NCI-H146 (cell line): ENCODE data around the gene MOXD1.

Experiments used
- DNase-seq: peaks from one replicate; lab custom pipeline; 2025; lab: John Stamatoyannopoulos, UW

MOXD1 gene

DNA sequence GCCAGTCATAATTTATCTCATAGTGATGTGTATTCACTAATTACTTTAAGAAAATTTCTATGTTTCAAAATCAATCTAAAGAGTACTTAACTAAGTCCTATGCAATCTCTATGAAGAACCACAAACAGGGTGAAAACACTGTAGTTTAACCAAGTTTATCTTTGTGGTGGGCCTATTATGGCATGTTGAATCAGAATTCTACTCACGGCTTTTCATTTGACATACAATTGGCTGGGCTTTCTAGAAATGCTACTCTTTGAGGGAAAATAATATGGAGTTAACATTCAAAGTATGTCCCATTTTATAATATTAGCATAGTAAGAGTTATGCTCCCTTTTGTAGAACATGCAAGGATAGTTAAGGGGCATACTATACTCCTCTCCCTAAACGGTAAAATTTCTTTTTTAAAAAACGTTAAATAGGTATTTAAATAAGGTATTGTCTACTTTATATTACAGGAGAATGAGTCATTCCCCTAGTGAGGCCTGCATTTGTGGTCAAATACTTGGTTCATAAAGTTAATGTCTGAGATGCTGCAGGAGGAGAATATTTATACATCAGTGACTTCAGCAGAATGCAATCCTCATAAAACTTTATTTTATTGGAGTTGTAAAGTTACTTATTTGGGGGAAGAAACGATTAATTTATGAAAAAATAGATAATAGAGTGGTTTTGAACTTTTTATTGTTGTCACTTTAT, 1.8 kb downstream of the MOXD1 start:
- no peak for DNase-seq

DNA sequence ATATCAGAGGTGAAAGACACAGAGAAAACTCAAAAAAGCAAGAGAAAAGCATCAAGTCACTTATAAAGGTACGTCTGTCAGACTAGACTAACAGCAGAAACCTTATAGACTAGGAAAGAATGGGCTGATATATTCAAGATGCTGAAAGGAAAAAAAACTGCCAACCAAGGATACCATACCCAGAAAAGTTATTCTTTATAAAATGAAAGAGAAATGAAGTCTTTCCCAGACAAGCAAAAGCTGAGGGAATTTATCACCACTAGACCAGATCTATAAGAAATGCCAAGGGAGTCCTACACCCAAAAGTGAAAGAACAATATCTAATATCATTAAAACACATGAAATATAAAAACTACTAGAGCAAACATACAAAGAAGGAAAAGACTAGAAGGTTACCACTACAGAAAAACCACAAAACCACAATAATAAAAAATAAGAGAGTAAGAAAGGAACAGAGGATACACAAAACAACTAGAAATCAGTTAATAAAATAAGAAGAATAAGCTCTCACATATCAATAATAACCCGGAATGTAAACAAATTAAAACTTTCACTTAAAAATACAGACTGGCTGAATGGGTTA, 6.2 kb downstream of the MOXD1 start:
- DNase-seq = no peak

DNA sequence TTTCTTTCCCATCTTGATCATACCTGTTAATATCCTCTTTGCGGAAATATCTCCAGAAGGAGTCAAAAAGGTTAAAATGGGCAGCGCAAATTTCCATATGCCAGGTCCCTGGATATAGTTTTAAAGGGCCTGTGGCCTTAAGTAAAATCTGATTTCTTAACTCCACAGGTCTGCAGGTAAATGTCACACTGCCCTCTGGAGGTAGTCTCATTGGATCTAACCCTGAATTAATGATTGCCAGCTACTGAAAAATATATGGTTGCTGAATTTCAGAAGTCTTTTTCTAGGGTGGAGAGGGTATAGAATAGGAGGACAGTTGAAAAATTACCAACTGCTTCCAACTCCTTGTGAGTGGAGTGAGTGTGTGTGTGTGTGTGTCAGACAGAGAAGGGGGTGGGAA, 8.5 kb downstream of the MOXD1 start:
- no peak for DNase-seq

DNA sequence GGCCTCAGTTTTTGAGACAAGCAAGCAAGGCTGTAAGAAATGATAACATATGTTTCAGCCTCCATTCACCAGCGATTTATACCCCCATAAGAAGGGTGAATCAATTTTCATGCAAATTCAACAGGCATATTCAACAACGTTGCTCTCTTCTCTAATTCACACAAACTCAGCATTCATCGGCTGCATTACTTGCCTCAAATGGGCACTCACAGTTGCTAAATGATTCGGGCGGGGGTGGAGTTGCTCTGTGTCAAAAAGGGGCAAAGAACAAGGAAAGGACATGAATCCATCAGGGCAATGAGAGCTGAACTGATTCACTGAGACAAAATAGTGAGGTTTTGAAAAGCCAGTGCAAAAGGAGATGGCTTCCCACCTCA, 9.0 kb downstream of the MOXD1 start:
- no peak for DNase-seq

DNA sequence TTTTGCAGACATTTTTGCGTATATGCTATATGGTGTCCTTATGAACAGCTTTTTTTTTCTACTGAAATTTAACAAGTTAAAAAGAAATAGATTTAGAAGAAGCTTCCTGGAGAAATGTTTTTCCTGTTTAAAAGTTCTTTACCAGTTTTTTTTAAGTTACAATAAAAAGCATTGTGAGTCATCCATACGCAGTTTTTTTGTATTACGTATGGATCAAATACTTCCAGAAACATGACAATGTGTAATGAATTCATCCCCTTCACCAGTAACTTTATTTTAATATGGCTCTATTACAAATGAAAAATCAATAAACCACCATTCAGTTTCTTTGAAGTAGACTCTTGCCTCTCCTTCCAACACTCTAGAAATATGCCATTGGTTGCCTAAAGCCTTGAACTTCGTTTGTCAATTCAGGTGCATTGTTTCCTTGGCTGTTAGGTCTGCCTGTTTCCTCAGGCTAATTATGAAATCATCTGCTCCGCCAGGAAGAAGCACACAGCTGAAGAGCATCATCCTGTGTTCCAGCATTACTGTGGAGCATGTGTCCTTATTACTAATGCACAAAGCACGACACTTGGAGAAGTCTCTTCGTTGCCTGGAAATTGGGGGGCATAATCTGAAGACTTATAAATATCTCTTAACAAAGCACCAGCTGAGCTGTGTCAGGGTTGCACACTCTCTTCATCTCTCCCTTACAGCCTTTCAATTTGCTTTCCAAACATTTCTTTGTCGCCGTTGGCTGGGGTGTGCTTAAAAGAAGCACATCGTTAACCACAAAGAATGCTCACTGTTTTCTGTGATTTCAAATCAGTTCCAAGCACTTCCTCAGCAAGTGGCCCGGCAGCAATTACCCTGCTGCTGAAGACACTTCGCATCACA, 9.6 kb downstream of the MOXD1 start:
- DNase-seq = no peak

DNA sequence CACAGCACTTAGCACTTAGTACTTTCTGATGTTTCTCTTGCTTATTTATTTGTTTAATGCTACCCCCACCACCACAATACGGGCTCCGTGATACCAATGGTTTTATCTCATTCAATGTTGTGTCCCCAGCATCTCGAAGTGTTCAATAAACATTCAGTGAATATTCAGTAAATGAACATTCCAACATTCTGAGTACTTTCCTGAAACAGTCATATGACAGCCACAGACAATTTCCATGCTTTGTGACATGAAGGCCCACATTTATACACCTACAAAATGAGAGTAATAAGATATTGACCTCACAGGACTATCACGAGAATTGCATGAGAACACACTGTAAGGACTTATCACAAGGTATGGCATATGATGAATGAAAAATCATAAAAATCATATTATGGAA, 10.8 kb downstream of the MOXD1 start:
- DNase-seq = no peak

DNA sequence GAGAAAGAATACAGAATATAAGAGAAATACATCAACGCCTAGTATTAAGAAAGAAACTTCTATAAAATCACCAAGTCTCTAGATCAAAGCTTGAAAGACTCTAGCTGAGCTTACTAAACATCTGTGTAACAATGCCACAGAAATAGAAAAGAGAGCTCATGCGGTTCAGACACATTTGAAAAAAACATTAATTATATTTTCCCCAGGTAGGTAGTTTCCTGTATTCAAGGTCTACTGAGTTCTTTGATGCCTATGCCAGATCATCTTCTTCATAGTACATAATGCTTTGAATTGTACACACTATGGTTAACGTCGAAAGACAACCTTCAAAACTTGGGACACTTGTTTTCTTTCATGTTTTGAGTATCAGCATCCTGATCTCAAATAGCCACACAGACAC, 11.3 kb downstream of the MOXD1 start:
- DNase-seq = no peak

DNA sequence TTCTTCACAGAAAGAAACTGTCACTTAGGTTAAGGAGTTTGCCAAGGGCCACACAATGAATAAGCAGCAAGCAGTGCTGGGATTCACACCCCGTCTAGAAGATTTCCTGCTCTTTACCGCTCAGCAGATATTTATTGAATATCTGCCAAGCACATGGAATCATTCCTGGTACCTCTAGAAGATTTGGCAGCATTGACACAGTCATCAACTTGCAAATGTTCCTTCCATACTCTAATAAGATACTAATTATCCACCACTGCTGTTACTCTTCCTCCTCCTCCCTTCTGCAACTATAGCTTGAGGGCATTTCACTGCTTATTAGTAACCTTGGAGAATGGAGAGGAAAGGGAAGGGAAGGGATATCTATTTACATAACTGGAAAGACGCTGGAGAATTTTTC, 13.0 kb downstream of the MOXD1 start:
- DNase-seq = no peak

DNA sequence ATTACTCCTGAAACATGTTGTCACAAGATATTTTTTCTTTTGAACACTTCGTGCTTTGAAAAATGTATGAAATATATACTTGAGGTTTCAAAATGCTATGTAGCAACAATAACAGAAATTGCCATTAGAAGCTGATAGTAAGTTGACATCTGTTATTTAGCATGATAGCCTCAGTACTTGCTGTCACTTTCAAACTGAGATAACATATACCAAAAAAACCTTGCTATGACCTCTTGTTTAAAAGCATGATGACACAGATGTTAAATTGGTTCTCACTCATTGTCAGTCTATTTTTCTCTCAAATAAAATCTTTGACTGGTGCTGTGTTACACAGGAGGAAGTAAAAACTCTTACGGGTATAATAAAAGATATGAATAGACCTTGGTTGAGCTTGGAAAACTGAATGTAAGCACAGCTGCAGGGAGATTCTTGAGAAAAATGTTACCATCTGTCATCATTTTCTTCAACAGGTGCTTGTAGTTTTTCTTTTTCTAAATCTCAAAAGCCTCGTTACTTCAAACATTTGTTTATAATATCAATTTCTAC, 18.6 kb downstream of the MOXD1 start:
- peak; percentile 8 for DNase-seq

DNA sequence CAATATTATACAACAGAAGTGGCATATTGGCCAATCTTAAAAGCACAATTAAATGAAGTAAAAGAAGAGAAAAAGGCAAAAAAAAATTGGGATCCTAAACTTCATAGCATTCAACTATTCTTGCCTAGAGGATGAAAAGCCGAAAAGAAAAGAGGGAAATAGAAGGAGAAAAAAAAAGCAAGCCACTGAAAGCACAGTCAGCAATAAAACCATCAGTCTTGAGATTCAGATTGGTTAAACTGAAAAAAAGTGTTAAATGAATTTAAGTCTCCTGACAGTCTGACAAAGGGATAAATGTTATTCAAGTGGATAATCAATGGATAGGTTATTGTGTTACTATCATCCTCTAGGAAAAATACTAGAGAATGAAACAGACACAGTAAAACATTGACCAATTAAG, 19.9 kb downstream of the MOXD1 start:
- no peak for DNase-seq

DNA sequence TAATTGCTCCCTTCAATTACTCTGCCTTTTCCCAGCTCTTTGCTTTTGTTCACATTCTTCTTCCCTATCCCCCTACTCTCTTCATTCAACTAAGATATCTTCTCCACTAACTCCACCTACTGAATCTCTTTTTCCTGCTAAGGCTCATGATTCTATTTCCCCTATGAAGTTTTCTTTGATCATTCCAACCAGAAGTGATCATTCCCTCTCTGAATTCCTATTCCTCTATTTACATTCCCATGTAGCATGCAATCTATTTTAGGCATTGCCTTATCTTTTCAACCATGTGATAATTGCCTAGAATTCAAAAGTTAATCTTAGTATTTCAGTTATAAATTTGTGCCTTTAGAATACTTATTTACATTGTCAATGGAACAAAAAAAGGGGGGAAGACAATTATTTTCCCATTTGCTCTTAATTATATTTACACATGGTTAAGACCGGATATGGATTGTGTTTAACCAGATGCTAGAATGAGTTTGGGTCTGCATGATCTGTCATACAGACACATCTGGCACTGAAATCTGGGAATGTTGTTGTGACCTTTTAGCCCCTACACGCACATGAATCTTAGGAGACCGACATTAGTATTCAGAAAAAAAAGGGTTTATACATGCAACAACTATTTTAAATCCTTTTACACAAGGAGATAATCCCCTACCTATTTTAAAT, 20.8 kb downstream of the MOXD1 start:
- peak; percentile 93 for DNase-seq

DNA sequence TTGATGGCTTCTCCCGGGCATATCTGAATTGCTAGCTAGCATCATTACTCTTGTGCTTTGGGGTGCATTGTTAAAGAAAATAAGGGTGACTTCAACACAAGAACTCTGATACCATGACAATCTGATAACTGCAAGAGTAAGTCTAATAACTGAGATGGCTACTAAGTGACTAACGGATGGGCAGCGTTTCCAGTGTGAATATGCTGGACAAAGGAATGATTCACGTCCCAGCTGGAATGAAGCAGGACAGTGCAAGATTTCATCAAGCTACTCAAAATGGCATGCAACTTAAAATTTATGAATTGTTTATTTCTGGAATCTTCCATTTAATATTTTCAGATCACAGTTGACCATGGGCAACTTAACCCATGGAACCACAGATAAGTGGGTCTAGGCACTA, 31.7 kb downstream of the MOXD1 start:
- DNase-seq = no peak

DNA sequence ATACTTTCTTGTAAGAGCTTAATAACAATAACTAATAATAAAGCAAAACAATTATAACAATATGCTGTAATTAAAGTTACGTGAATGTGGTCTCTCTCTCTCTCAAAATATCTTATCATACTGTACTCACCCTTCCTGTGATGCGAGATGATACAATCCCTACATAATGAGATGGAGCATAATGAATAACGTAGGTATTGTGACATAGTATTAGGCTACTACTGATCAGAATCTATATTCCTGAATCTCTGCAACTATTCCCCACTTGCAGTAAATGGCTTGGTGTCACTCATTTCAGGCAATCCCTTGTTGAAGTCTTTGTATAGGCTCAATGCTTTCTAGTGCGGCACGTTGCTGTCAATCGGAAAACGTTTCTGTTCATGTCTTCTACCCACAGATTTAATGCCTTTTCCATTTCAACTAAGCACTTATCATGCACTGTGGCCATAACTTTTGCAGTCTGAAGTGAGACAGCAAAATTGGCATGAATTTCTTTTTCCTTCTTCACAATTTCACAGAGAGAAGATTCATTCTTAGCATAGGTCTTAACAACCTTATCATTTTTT, 32.3 kb downstream of the MOXD1 start:
- no peak for DNase-seq

DNA sequence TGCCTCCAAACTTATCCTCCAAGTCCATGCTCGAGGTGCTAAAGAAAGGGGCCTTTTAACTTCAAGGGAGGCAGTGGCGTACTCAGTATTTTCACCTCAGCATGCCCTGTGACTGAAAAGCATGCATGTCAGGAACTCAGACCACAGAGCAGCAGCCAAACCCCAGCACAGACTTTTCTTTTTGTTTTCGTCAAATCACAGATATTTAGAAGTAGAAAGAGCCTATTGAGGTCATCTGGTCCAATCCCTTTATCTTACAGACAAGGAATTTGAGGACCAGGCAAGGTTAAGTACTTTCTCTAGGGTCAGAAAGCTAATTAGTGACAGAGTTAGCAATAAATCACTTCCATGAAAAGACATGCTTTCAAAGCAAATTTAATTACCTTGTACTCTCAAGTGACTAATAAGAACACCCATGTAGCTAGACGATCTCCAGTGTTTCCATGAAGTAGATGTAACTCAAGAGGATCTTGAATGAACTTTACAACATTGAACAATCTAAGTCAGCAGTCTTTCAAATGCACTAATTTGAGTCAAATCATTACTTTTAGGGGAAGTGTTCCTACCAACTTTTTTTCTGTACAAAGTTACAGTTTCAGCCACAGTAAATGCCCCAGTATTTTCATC, 35.9 kb downstream of the MOXD1 start:
- DNase-seq = no peak

DNA sequence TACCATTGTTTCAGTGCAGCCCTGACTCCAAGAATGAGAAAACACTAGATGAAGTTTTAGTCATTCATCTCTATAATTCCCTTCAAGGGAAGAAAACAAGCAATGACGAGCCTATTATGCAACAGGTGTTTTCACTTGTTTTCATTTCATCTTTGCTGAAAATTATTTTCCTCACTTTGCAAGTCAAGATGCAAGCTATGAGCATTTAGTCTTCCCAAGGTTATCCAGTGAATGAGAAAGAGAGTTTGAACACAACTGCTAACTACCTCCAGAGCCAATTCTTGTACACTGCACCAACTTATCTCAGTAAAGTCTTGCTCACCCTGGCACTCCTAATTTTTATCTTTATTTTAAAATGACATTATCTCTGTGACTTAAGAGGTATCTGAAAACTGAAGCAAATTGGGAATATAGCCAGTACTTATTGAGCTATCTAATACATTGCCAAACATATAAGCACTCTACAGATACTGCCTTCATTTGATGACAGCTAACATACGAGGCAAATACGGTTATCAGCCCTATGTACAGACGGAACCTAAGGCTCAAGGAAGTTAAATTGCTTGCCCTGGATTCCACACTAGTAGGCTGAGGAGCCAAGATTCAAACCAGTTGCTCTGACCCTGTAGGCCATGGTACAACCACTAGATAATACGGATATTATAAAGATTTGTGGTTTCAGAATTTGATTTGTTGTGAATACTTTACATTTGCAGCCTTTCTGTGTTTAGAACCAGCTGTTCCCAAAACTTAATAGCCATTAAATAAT, 36.8 kb downstream of the MOXD1 start:
- DNase-seq = no peak

DNA sequence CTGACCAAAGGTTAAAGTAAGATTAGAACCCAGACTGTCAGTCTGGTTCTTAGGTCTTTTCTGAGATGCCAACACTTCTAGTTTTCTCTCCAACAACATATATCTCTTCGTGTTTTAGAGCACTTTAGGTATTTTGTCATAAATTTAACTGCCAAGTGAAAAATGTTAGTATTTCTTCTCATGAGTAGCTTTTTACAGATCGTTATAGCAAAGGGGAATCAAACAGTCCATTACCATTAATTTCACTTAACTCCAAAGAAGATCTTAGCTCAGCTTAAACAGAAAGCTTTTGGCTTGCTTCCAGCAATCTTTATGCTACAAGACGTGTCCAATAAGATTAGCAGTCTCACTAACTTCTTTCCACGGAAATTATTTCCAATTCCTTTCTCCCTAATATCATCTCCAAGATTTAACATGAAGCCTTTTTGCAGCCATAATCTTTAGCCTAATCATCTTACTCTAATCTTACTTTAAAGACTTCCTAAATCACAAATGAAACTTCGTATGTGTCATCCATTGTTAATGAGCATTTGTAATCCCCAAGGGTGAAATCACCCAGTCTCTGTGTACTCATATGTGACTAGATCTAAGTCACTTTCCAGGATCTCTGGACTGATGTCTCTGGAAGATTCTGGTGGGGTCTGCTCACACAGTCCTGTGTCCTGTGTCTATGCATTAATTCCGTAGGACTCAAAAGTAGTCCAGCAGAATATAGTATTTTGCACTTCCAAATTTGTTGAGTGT, 38.7 kb downstream of the MOXD1 start:
- no peak for DNase-seq

DNA sequence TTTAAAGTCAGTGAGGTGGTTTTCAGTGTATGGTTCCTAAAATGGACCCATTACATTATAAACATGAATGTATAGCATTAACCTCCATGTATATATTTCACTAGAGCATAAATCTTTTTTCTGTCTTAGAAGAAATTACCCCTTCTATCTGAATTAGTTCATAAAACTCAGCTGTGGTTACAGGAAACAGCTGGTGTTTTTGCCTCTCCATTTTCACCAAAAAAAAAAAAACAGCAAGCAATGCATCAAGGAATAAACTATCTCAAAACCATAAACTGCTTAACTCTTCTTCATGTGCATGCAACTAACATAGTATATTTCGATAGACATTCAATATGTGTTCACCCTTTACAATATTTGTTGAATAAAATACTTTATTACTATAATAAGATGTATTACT, 40.2 kb downstream of the MOXD1 start:
- DNase-seq = no peak

DNA sequence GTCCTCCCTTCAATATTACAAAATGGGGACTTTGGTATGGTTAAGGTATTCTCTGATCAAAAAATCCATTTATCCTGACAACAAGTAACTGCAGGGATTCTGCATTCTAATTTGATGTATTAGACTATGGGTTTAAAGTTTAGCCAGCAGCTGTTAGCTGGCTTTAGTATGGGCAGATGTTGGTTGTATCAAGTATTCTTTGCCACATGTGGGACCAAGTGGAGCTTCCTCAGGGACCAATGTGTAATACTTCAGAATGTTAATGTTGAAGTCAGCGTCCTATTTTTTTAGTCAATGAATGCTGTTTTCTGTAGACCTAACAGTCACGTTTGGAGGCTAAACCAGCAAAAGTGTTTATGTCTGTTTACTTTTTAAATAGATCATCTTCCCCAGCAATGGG, 41.4 kb downstream of the MOXD1 start:
- no peak for DNase-seq

DNA sequence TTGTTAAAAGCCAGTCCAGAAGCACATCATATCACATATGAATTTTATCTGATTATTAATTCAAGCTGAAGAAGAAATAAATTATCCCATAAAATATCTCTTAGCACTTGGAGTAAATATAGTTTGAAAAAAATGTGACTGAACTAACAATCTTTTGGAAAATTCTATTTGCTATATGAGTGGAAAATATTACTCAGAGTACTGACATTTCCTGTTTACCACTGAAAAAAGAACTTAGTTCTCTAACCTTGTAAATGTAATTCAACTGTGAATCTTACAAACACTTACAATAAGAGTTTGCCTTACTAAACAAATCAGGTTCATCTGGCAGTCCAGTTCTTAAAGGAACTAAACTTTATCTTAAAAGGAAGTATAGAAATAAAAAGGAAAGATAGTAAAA, 44.2 kb downstream of the MOXD1 start:
- DNase-seq = no peak

DNA sequence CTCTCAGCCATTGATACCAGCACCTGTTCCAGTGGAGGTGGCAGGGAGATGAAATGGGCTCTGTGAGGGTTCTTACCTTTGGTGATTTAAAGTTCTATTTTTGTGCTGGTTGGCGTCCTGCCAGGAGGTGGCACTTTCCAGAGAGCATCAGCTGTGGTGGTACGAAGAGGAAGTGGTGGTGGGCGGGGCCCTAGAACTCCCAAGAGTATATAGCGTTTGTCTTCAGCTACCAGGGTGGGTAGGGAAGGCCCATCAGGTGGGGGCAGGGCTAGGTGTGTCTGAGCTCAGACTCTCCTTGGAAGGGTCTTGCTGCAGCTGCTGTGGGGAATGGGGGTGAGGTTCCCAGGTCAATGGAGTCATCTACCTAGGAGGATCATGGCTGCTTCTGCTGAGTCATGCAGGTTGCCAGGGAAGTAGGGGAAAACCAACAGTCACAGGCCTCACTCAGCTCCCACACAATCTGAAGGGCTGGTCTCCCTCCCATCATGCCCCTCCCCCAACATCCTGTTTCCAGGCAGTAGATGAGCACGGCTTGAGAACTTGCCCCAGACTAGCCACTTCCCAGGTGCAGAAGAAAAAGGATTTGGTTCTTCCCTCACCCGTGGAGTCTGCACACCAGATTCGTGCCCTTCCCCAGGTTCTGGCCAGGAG, 46.6 kb downstream of the MOXD1 start:
- DNase-seq = no peak
